HG03039 (cell line): ENCODE results near the gene KIF23.
"Not testable (repeated sequence)": the region's sequence is repeated elsewhere in the genome, so short reads cannot be mapped to it uniquely, and the experiment has no call there.

Experiments used
- ATAC-seq: cut with Tn5 transposase; IDR thresholded peaks from one replicate; pipeline ENCODE4 v1.9.1; 2021; ENCODE audit warnings: mild to moderate bottlenecking, moderate library complexity; ENCODE audit not compliant: unreplicated experiment

The KIF23 gene

GRCh38 chr15:69413822-69414700 lies at the start of gene KIF23:
Gene KIF23 (plus strand): TSS chr15:69414349. CDS start chr15:69414466, 117 bp downstream.
- ATAC-seq: peak; percentile 86

DNA sequence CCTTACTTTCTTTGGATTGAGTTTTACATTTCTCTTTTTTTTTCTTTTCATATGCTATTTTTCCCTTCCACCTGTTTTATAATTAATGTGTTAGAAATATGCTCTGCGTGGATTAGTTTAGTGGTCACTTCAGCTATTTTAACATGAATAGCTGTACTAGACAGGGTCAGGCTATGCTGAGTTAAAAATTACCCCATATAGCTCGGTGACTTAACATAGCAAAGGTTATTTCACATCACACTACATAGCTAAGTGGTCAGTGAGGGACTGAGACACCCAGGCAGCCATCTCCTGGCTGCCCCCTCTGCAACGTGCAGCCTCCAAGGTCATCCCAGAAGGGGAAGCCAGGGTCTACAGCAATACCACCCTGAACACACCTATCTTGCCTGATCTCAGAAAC lies 46.9 kb upstream of the KIF23 start:
- no peak for ATAC-seq

DNA sequence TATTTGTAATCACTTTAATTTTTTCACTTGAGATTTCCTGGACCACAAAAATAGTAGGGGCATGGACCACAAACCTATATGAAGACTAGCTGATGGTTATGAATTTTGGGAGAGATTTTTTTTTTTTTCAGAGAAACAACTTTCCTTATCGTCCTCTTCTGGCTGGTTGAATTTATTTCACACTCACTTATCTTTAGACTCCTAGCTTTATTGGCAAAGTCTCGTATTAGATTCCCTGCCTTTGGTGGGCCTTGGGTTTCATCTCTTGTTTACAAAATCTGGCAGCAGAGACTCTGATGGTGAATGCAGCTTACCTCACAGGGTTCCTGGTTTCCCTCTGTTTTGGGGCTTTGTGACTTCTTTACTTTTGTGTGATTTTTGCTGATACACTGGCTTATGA lies 44.5 kb upstream of the KIF23 start:
- ATAC-seq: no peak

GRCh38 chr15:69373406-69373805 lies 40.7 kb upstream of the KIF23 start:
- ATAC-seq: no peak

- ATAC-seq: no peak
Observed at GRCh38 chr15:69375151-69375790, 38.9 kb upstream of the KIF23 start.

DNA sequence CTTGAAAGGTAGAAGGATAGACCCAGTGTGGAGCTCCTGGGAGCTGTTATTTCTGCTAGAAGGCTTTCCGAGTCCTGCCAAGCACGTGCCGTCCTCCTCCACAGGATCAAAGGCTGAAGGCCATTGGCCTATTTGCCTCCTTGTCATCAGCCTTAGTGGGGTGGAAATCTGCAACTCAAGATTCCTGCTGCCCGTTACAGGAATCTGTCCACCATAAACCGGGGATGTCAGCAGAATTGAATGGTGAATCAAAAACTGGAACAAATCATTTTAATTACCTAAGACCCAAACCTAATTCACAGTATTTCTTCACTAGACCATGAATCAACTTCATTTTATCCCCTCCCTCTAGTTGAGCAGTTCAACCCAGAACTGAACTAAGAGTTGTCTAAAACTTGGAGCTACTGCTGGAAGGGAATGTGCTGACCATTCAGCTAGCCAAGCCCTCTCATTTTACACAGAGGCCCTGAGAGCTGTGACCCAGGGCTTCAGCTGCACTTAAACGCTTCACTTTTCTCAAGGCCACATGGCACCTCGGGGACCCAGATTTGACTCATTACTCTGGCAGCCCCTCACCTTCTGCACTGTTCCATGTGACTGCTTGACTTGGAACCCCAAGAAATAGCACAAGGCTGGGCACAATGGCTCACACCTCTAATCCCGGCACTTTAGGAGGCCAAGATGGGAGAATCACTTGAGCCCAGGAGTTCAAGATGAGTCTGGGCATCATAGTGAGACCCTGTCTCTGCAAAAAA lies 36.8 kb upstream of the KIF23 start:
- no peak for ATAC-seq

- ATAC-seq: no peak
Observed at GRCh38 chr15:69380100-69380725, 33.9 kb upstream of the KIF23 start.

GRCh38 chr15:69380726-69381105 lies 33.4 kb upstream of the KIF23 start:
- no peak for ATAC-seq

GRCh38 chr15:69382176-69382575 lies 32.0 kb upstream of the KIF23 start:
- ATAC-seq: not testable (repeated sequence)

DNA sequence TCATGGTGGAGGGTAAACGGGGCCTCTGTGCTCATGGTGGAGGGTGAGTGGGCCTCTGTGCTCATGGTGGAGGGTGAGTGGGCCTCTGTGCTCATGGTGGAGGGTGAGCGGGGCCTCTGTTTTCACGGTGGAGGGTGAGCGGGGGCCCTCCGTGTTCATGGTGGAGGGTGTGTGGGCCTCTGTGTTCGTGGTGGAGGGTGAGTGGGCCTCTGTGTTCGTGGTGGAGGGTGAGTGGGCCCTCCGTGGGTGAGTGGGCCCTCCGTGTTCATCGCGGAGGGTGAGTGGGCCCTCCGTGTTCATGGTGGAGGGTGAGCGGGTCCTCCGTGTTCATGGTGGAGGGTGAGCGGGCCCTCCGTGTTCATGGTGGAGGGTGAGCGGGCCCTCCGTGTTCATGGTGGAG lies 30.1 kb upstream of the KIF23 start:
- not testable (repeated sequence) for ATAC-seq

DNA sequence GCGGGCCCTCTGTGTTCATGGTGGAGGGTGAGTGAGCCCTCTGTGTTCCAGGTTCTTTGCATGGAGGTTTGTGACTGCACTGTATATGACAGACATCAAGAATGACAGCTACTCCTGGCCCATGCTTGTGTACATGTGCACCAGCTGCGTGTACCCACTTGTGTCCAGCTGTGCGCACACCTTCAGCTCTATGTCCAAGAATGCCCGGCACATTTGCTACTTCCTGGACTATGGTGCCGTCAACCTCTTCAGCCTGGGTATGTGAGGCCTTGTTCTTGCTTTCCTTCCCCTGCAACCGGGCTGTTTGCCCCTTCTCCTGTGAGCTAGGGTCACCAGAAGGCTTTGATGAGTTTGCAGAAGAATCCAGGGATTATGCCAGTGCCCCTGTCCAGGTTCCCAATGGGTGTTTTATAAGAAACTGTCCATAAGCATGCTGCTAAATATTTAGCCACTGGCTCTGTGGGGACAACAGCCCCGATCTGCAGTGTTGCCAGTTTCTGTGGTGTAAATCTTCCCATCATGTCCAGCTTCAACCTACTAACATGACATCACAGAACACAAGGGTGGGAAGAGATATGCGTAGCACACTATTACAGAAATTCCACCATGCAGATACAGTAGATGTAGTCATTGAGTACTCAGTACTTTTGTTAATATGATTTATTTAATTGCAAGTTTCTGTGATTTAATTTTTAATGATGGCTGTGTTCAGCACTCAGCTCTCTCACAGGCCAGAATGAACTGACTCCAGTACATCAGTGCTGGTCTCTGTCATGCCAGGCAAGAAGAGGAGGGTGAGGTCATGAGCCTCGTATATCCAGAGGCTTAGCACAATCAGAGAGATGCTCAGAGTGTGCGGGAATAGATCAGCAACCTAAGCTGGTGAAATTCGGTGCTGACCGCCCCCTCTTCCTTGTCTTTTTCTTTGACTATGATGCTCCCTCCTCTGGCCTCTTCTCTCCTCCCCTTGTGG lies 29.2 kb upstream of the KIF23 start:
- no peak for ATAC-seq

GRCh38 chr15:69385831-69386230 lies 28.3 kb upstream of the KIF23 start:
- ATAC-seq: no peak

- ATAC-seq: no peak
Observed at GRCh38 chr15:69386284-69386683, 27.9 kb upstream of the KIF23 start.

DNA sequence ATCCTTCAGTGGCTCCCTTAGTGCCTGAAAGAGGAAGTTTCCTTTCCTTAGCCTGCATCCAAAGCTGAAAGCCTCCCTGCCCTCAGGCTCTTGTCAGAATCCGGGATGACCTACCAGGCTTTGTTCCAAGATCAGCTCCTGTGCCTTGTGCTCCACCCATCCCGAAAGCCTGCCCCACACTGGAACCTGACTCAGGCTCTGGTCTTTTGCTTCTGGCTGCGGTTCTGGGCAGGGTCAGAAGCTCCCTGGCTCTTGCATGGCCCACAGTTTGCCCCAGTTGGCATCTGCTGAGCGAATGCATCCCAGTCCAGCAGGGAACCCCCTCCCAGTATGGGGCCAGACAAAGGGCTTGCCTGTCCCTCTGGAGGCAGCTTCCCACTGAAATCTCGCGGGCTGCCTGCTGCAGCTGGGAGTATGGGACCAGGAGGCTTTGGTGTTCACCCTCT lies 25.9 kb upstream of the KIF23 start:
- no peak for ATAC-seq

- ATAC-seq: no peak
Observed at GRCh38 chr15:69389426-69389825, 24.7 kb upstream of the KIF23 start.

GRCh38 chr15:69390575-69390974 lies 23.6 kb upstream of the KIF23 start:
- ATAC-seq: no peak

DNA sequence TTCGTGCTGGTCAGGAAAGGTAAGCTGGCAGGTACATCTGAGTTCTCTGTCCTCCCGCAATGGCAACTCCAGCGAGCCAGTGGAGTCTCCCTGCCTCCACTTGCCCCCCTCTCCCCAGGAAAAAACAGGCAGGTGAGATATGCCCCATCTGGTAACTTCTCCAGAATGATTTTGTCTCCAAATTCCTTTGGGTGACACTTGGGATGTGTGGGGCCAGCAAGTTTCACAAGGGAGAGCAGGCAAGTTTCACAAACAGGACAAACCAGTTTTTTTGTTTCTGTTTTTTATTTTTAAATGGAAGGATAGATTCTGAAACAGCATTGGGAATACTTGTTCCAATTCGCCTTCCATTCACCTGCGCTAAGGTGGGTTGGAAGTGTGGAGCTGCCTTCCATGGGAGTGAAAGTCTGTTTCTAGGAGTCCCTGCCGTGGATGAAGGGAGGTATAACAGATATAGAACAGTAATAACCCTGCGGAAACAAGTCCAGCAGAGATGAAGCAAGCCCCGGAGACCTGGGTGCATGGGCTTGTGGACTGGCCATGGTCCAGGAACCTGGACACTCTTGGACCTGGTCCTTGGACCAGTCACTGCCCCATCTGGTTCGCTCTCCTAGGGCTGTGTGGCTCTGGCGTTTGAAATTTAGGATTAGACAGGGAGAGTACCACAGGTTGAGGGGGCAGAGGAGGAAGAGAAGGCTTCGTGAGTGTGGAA lies 22.9 kb upstream of the KIF23 start:
- ATAC-seq: no peak

- no peak for ATAC-seq
Observed at GRCh38 chr15:69392352-69392751, 21.8 kb upstream of the KIF23 start.

DNA sequence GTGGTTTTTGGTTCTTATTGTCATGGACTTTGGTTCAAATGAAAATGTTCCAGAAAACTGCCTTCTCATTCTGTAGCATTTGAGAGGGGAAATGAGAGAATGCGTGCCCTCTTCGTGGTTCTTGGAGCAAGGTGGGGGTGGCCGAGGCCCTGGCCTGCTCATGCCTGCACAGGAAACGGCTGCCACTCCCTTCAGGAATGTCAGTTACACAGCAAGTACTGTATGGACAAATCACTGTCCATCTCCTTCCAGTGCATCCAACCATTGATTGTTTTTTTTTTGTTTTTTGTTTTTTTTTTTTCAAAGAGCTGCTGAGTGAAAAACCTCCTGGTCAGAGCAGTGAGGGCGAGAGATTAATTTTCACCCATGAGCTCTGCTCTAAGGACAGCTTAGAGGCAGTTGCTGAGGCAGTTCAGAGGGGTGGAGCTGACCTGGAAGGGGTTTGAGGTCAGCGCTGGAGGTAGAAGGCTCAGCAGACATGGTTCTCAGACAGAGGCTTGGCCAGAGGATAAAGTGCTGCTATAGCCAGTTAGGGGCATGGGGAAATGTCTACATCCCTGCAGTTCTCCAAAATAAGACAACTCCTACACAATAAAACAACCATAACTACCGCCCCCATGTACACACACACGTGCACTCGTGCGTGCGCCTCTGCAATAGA lies 20.2 kb upstream of the KIF23 start:
- no peak for ATAC-seq
